AG04450 (cell line): ENCODE data around the gene HEXIM2. TPM values are rescaled to one million over a fixed set of nuclear protein-coding genes. Genes with fewer than 3 reads are reported as not detected.

Source experiments
- CTCF ChIA-PET: fragments of 300-600, 350-600 bp; formaldehyde crosslinking; extraction: SDS; loops from one replicate; lab custom pipeline; 2022; ENCODE audit warnings: antibody characterized with exemption, inconsistent platforms; lab: Charles Lee
- POLR2A ChIA-PET: fragments of 350-600 bp; formaldehyde crosslinking; extraction: SDS; loops from one replicate; lab custom pipeline; 2021; ENCODE audit warnings: antibody characterized with exemption, inconsistent platforms; lab: Yijun Ruan, JAX
- DNase-seq: peaks from one replicate; pipeline ENCODE4 v3.0.0-alpha.2; 2011; ENCODE audit warnings: low read depth, low spot score
- H3K27ac ChIP-seq: one replicate; pipeline ENCODE4 v1.5.1; 2012; ENCODE audit warnings: low read depth, low read length, control low read depth
- H3K27me3 ChIP-seq: one replicate; pipeline ENCODE4 v1.6.0; 2012; ENCODE audit warnings: low read length; ENCODE audit not compliant: control insufficient read depth, insufficient read depth
- H3K4me3 ChIP-seq: 2 replicates; pipeline ENCODE4 v1.5.1; 2011; ENCODE audit warnings: mild to moderate bottlenecking, low read depth, low read length, control low read depth
- H3K9me3 ChIP-seq: 2 replicates; pipeline ENCODE4 v1.5.1; 2012; ENCODE audit warnings: low read length; ENCODE audit not compliant: control insufficient read depth, insufficient read depth
- polyA plus RNA-seq: library from polyadenylated mRNA; depleted of rRNA; stranded (reverse); fragments of >200 nt; gene quantifications from 2 replicates; pipeline ENCODE4 v1.2.3, GENCODE V29; 2011
- TF ChIP-seq, protein P1 (sequence below): IDR thresholded peaks from 2 replicates; pipeline ENCODE4 v1.5.1; 2011; ENCODE audit warnings: low read depth, low read length, control low read depth, inconsistent platforms

Gene HEXIM2
- polyA plus RNA-seq, 1 experiment: 4.2 TPM

DNA sequence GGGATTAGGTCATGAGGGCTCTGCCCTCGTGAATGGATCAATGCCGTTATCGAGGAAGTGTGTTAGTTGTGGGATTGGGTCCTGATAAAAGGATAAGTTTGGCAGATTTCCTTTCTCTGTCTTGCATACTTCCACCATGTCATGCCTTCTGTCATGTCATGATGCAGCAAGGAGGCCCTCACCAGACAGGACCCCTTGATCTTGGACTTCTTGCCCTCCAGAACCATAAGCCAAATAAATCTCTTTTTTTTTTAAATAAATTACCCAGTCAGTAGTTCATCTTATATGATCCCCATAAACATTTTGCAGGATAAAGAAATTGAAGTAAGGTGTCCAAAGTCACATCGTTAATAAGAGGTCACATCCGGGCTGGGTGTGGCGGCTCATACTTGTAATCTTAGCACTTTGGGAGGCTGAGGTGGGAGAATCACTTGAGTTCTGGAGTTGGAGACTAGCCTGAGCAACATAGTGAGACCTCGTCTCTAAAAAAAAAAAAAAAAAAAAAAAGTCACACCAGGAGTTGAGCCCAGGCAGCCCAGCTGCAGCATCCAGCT lies 25.2 kb downstream of the HEXIM2 start:
- Histone ChIP-seq H3K4me3 (no peak overlapping the region), H3K9me3 (no peaks in the 10 kb centered on the region), H3K27ac (no peak overlapping the region), H3K27me3 (peaks cover 2% of the 10 kb centered on the region)
- TF ChIP-seq, protein P1, sequence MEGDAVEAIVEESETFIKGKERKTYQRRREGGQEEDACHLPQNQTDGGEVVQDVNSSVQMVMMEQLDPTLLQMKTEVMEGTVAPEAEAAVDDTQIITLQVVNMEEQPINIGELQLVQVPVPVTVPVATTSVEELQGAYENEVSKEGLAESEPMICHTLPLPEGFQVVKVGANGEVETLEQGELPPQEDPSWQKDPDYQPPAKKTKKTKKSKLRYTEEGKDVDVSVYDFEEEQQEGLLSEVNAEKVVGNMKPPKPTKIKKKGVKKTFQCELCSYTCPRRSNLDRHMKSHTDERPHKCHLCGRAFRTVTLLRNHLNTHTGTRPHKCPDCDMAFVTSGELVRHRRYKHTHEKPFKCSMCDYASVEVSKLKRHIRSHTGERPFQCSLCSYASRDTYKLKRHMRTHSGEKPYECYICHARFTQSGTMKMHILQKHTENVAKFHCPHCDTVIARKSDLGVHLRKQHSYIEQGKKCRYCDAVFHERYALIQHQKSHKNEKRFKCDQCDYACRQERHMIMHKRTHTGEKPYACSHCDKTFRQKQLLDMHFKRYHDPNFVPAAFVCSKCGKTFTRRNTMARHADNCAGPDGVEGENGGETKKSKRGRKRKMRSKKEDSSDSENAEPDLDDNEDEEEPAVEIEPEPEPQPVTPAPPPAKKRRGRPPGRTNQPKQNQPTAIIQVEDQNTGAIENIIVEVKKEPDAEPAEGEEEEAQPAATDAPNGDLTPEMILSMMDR: no peak
- CTCF ChIA-PET: interaction anchor here (3.8 kb wide), 1 partner anchor 11 kb away, joined by 16 read pairs; no protein-coding TSS in a partner anchor
- POLR2A ChIA-PET: no interaction called here
- no peak for DNase-seq

DNA sequence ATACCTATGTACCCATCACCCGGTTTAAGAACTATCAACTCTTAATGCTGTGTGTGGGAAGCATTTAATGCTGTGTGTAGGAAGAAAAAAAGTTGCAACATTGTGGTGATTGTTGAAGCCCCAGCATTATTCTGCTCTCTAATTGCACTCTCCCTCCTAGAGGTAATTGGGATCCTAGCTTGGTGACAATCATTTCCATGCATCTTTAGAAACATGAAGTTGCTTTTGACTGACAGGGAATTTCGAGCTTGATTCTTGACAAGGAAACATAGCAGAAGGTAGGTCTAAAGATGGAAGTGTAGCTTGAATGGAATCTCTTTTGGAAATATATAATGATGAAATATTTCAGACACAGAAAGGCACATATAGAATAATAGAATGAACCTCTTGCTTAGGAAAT lies 27.3 kb downstream of the HEXIM2 start:
- CTCF ChIA-PET: interaction anchor here (0.6 to 2.6 kb wide), 4 partner anchors 9 to 55 kb away, joined by 3 to 17 read pairs (median 9); partner anchors contain the start of gene ACBD4
- no peak for DNase-seq
- Histone ChIP-seq H3K4me3 (no peak overlapping the region), H3K27me3 (peaks cover 2% of the 10 kb centered on the region), H3K9me3 (no peaks in the 10 kb centered on the region), H3K27ac (no peak overlapping the region)
- TF ChIP-seq, protein P1: no peak
- POLR2A ChIA-PET: interaction anchor here (1.4 kb wide), 1 partner anchor 40 kb away, joined by 9 read pairs; the partner anchor contains the start of gene HEXIM1

DNA sequence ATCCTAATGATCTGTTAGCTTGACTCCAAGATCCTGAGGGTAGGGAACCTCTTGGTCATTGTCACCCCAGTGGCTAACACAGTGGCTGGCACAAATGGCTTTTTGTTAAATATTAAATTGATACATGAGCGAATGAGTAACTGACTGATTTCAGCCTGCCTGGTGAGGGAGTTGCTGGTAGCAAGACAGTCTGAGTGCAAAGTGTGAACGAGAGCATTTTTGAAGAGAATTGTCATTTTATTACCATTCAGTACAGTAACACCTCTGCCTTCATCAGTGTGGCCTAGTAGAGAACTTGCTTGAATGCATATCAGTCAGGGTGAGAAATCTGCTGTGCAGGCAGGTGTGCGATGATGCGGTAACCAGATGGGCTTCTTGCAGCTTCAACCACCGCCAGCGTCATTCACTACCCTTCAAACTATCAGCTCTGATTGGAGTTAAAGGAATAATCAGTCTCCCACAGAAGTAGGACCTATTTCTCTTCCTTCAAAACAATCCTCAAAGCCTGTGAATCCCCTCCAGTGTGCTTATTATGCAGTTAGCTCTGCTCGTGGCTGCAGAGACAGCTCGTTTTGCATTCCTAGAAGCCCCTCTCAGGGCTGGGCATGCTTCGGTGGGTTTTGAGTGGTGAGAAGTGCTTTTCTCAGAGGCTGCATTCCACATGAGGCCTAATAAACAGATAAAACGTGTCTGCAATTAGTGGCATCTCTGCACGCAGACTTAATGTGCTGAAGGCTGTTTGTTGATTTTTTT lies 29.0 kb downstream of the HEXIM2 start:
- no peak overlapping the region for H3K27ac ChIP-seq
- H3K4me3 ChIP-seq: no peak overlapping the region
- TF ChIP-seq, protein P1: no peak
- peaks cover 2% of the 10 kb centered on the region for H3K27me3 ChIP-seq
- DNase-seq: no peak
- no peaks in the 10 kb centered on the region for H3K9me3 ChIP-seq
- POLR2A ChIA-PET: no interaction called here
- CTCF ChIA-PET: interaction anchor here (0.7 to 11.9 kb wide), 3 partner anchors 54 to 57 kb away, joined by 4 to 420 read pairs (median 11); partner anchors contain the start of gene ACBD4

DNA sequence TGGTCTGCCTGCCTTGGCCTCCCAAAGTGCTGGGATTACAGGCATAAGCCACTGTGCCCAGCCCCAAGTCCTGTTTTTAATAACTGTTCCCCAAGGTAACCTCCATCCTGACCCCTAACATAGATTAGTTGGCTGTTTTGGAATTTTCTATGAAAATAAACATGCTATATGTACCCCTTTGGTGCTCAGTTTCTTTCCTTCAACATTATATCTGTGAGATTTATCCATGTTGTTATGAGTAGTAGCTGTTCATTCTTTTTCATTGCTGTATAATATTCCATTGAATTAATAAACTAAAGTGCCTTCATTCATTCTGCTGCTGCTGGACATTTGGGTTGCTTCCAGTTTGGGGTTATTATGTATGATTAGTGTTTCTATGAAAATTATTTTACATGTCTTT lies 33.7 kb downstream of the HEXIM2 start:
- Histone ChIP-seq H3K9me3 (no peaks in the 10 kb centered on the region; the same call in 1 of the 2 replicates), H3K4me3 (no peak overlapping the region), H3K27ac (no peak overlapping the region), H3K27me3 (no peaks in the 10 kb centered on the region)
- CTCF ChIA-PET: interaction anchor here (0.6 to 11.9 kb wide), 4 partner anchors 11 to 99 kb away, joined by 4 to 420 read pairs (median 80); partner anchors contain the start of genes ACBD4 and HEXIM1
- POLR2A ChIA-PET: interaction anchor here (0.7 to 4.1 kb wide), 2 partner anchors 45 to 55 kb away, joined by 6 to 104 read pairs; partner anchors contain the start of gene HEXIM1
- no peak for DNase-seq
- TF ChIP-seq, protein P1: no peak
